ENCODE measurements around the gene PADI4. TPM values are rescaled to one million over a fixed set of nuclear protein-coding genes. Genes with fewer than 3 reads are reported as not detected.

The PADI4 gene
- total RNA-seq, 8 experiments from 2014 or later = 0.38 to 0.66 TPM; not detected in 6

- WGBS, 10 experiments = 20 to 100% (median 60%) methylated on average over 1 to 13 of the region's 13 CpGs; no CpG with 5 or more reads in 3 of the 10 experiments
- no peak for ATAC-seq (replicated peaks in 6 of 8)
- in situ Hi-C loops (cut with MboI; ENCODE audit: low pct_unique_long_range_greater_than_20kb in 2 of 9, low sequenced_read_pairs in 9 of 9, unreplicated experiment in 9 of 9) = no loop called here
- H3K27ac ChIP-seq = no peak overlapping the region
- H3K4me3 ChIP-seq = no peak overlapping the region
- no peaks in the 10 kb centered on the region for H3K4me1 ChIP-seq (replicated peaks in 1 of 2)
Measured at GRCh38 chr1:17273096-17273495, 34.9 kb upstream of the PADI4 start.

- Histone ChIP-seq H3K4me3 (no peak overlapping the region), H3K4me1 (replicated peaks in 1 of 2) (no peaks in the 10 kb centered on the region), H3K27ac (no peak overlapping the region)
- peak in 5 of 8 experiments; percentile 35 to 92 (median 68) for ATAC-seq (replicated peaks in 6 of 8)
- in situ Hi-C loops (cut with MboI; ENCODE audit: low pct_unique_long_range_greater_than_20kb in 2 of 9, low sequenced_read_pairs in 9 of 9, unreplicated experiment in 9 of 9) = no loop called here
- 25 to 82% (median 67%) methylated on average over 1 to 10 of the region's 15 CpGs; no CpG with 5 or more reads in 3 of the 10 experiments for WGBS, 10 experiments
Measured at GRCh38 chr1:17274186-17275170, 33.5 kb upstream of the PADI4 start.

- Histone ChIP-seq H3K4me1 (replicated peaks in 1 of 2) (no peaks in the 10 kb centered on the region), H3K27ac (no peak overlapping the region), H3K4me3 (no peak overlapping the region)
- ATAC-seq (replicated peaks in 6 of 8) = peak in 1 of 8 experiments; percentile 26
- in situ Hi-C loops (cut with MboI; ENCODE audit: low pct_unique_long_range_greater_than_20kb in 2 of 9, low sequenced_read_pairs in 9 of 9, unreplicated experiment in 9 of 9) = no loop called here
- 23 to 100% (median 71%) methylated on average over 1 to 9 of the region's 11 CpGs; no CpG with 5 or more reads in 3 of the 10 experiments for WGBS, 10 experiments
Measured at GRCh38 chr1:17276568-17276967, 31.4 kb upstream of the PADI4 start.

- Histone ChIP-seq H3K27ac (no peak overlapping the region), H3K4me1 (replicated peaks in 1 of 2) (no peaks in the 10 kb centered on the region), H3K4me3 (no peak overlapping the region)
- no peak for ATAC-seq (replicated peaks in 6 of 8)
- in situ Hi-C loops (cut with MboI; ENCODE audit: low pct_unique_long_range_greater_than_20kb in 2 of 9, low sequenced_read_pairs in 9 of 9, unreplicated experiment in 9 of 9) = no loop called here
- 50 to 100% (median 81%) methylated on average over 1 to 6 of the region's 8 CpGs for WGBS, 10 experiments
Measured at GRCh38 chr1:17277511-17278159, 30.4 kb upstream of the PADI4 start.

GRCh38 chr1:17278996-17279830 lies 28.8 kb upstream of the PADI4 start:
- Histone ChIP-seq H3K4me3 (no peak overlapping the region), H3K4me1 (replicated peaks in 1 of 2) (no peaks in the 10 kb centered on the region), H3K27ac (no peak overlapping the region)
- 51 to 100% (median 84%) methylated on average over 1 to 10 of the region's 14 CpGs; no CpG with 5 or more reads in 1 of the 10 experiments for WGBS, 10 experiments
- in situ Hi-C loops (cut with MboI; ENCODE audit: low pct_unique_long_range_greater_than_20kb in 2 of 9, low sequenced_read_pairs in 9 of 9, unreplicated experiment in 9 of 9) = no loop called here
- peak in 3 of 8 experiments; percentile 22 to 88 (median 86) for ATAC-seq (replicated peaks in 6 of 8)

GRCh38 chr1:17280436-17280835 lies 27.6 kb upstream of the PADI4 start:
- 65 to 95% (median 85%) methylated on average over 2 to 5 of the region's 7 CpGs; no CpG with 5 or more reads in 7 of the 10 experiments for WGBS, 10 experiments

GRCh38 chr1:17280894-17281293 lies 27.1 kb upstream of the PADI4 start:
- WGBS, 10 experiments = 60 to 94% (median 82%) methylated on average over 1 to 2 of the region's 2 CpGs; no CpG with 5 or more reads in 4 of the 10 experiments
- no peaks in the 10 kb centered on the region for H3K4me1 ChIP-seq (replicated peaks in 1 of 2)
- H3K4me3 ChIP-seq = no peak overlapping the region
- no peak overlapping the region for H3K27ac ChIP-seq
- ATAC-seq (replicated peaks in 6 of 8) = no peak
- in situ Hi-C loops (cut with MboI; ENCODE audit: low pct_unique_long_range_greater_than_20kb in 2 of 9, low sequenced_read_pairs in 9 of 9, unreplicated experiment in 9 of 9) = no loop called here

More at GRCh38 chr1:17280436-17280835, 27.6 kb upstream of the PADI4 start:
- no peak overlapping the region for H3K27ac ChIP-seq
- ATAC-seq (replicated peaks in 6 of 8) = no peak
- H3K4me1 ChIP-seq (replicated peaks in 1 of 2) = no peaks in the 10 kb centered on the region
- in situ Hi-C loops (cut with MboI; ENCODE audit: low pct_unique_long_range_greater_than_20kb in 2 of 9, low sequenced_read_pairs in 9 of 9, unreplicated experiment in 9 of 9) = no loop called here
- no peak overlapping the region for H3K4me3 ChIP-seq

GRCh38 chr1:17281775-17282181 lies 26.2 kb upstream of the PADI4 start:
- Histone ChIP-seq H3K4me3 (no peak overlapping the region), H3K27ac (no peak overlapping the region), H3K4me1 (replicated peaks in 1 of 2) (no peaks in the 10 kb centered on the region)
- 51 to 83% (median 67%) methylated on average over 1 to 7 of the region's 8 CpGs; no CpG with 5 or more reads in 3 of the 10 experiments for WGBS, 10 experiments
- in situ Hi-C loops (cut with MboI; ENCODE audit: low pct_unique_long_range_greater_than_20kb in 2 of 9, low sequenced_read_pairs in 9 of 9, unreplicated experiment in 9 of 9) = no loop called here
- ATAC-seq (replicated peaks in 6 of 8) = no peak

- in situ Hi-C loops (cut with MboI; ENCODE audit: low pct_unique_long_range_greater_than_20kb in 2 of 9, low sequenced_read_pairs in 9 of 9, unreplicated experiment in 9 of 9) = no loop called here
- Histone ChIP-seq H3K4me3 (no peak overlapping the region), H3K27ac (no peak overlapping the region), H3K4me1 (replicated peaks in 1 of 2) (no peaks in the 10 kb centered on the region)
- 78 to 80% methylated on average over 1 to 4 of the region's 5 CpGs; no CpG with 5 or more reads in 8 of the 10 experiments for WGBS, 10 experiments
- no peak for ATAC-seq (replicated peaks in 6 of 8)
Measured at GRCh38 chr1:17282836-17283235, 25.2 kb upstream of the PADI4 start.

- no peak overlapping the region for H3K4me3 ChIP-seq
- ATAC-seq (replicated peaks in 6 of 8) = no peak
- in situ Hi-C loops (cut with MboI; ENCODE audit: low pct_unique_long_range_greater_than_20kb in 2 of 9, low sequenced_read_pairs in 9 of 9, unreplicated experiment in 9 of 9) = no loop called here
- no peaks in the 10 kb centered on the region for H3K4me1 ChIP-seq (replicated peaks in 1 of 2)
- WGBS, 10 experiments = 80 to 95% (median 89%) methylated on average over 2 to 5 of the region's 5 CpGs; no CpG with 5 or more reads in 5 of the 10 experiments
- H3K27ac ChIP-seq = no peak overlapping the region
Measured at GRCh38 chr1:17286646-17287045, 21.4 kb upstream of the PADI4 start.

- 0 to 87% (median 76%) methylated on average over 2 to 5 of the region's 5 CpGs; no CpG with 5 or more reads in 4 of the 10 experiments for WGBS, 10 experiments
Measured at GRCh38 chr1:17287130-17287776, 20.7 kb upstream of the PADI4 start.

GRCh38 chr1:17289721-17290120 lies 18.3 kb upstream of the PADI4 start:
- Histone ChIP-seq H3K4me3 (no peak overlapping the region), H3K4me1 (replicated peaks in 1 of 2) (no peaks in the 10 kb centered on the region), H3K27ac (no peak overlapping the region)
- in situ Hi-C loops (cut with MboI; ENCODE audit: low pct_unique_long_range_greater_than_20kb in 2 of 9, low sequenced_read_pairs in 9 of 9, unreplicated experiment in 9 of 9) = no loop called here
- WGBS, 10 experiments = 0 to 100% (median 88%) methylated on average over 1 to 2 of the region's 2 CpGs; no CpG with 5 or more reads in 3 of the 10 experiments
- ATAC-seq (replicated peaks in 6 of 8) = peak in 3 of 8 experiments; percentile 56 to 76 (median 65)

More at GRCh38 chr1:17287130-17287776, 20.7 kb upstream of the PADI4 start:
- H3K4me3 ChIP-seq = no peak overlapping the region
- H3K27ac ChIP-seq = no peak overlapping the region
- in situ Hi-C loops (cut with MboI; ENCODE audit: low pct_unique_long_range_greater_than_20kb in 2 of 9, low sequenced_read_pairs in 9 of 9, unreplicated experiment in 9 of 9) = no loop called here
- H3K4me1 ChIP-seq (replicated peaks in 1 of 2) = no peaks in the 10 kb centered on the region
- peak in 3 of 8 experiments; percentile 94 to 97 (median 97) for ATAC-seq (replicated peaks in 6 of 8)

Measured in motor neuron (in vitro differentiated cells).